B cell (primary cell): Measurements from ENCODE around the gene HSDL2. TPM values are rescaled to one million over a fixed set of nuclear protein-coding genes. Genes with fewer than 3 reads are reported as not detected.
A peak's percentile ranks its signal among the peaks of the same experiment; 100 is the strongest.

ENCODE experiments used
- ATAC-seq: fragments of 200-7000 bp; cut with Tn5 transposase; one replicate; pipeline ENCODE4 v1.10.0; 2021; ENCODE audit warnings: low read depth, mild to moderate bottlenecking, moderate number of reproducible peaks, moderate library complexity
- CTCF ChIA-PET: fragments of 350-600 bp; sonication (Branson Sonifier 250); formaldehyde crosslinking; loops from one replicate; lab custom pipeline; 2021; ENCODE audit warnings: antibody characterized with exemption, inconsistent platforms; lab: Charles Lee
- POLR2A ChIA-PET: fragments of 350-600 bp; sonication (Branson Sonifier 250); formaldehyde crosslinking; loops from one replicate; lab custom pipeline; 2021; ENCODE audit warnings: antibody characterized with exemption; lab: Charles Lee
- DNase-seq: peaks from one replicate; pipeline ENCODE4 v3.0.0; 2013
- H2AFZ ChIP-seq: 2 replicates; pipeline ENCODE4 v1.6.1; 2012; ENCODE audit warnings: mild to moderate bottlenecking, low read depth, low read length; ENCODE audit not compliant: insufficient read depth, poor library complexity, severe bottlenecking
- H3K27ac ChIP-seq, 2 donors: 1 replicate in 1 of 2; 2 replicates in 1 of 2; pipeline ENCODE4 v1.5.1; 2012 to 2013; ENCODE audit warnings: low read length in 2 of 2, mild to moderate bottlenecking in 2 of 2, moderate library complexity in 1 of 2
- H3K27me3 ChIP-seq, 4 experiments: fragments of 200-600 bp in 1 of 4; sonication (generic) in 1 of 4; replicated peaks in 1 of 4; 1 replicate in 2 of 4; 2 replicates in 2 of 4; pipeline versions ENCODE4 v1.6.1 to v1.7.0; 2013 to 2016; ENCODE audit warnings: low read length in 3 of 4, mild to moderate bottlenecking in 2 of 4, mixed read lengths in 1 of 4, moderate library complexity in 1 of 4; ENCODE audit not compliant: insufficient read depth in 4 of 4, control insufficient read depth in 3 of 4; ENCODE audit errors: control extremely low read depth in 1 of 4
- H3K36me3 ChIP-seq, 2 experiments: replicated peaks in 1 of 2; 1 replicate in 1 of 2; 2 replicates in 1 of 2; pipeline versions ENCODE4 v1.6.1 to v1.7.1; 2013; ENCODE audit warnings: low read length in 1 of 2; ENCODE audit not compliant: insufficient read depth in 2 of 2, control insufficient read depth in 1 of 2; ENCODE audit errors: control extremely low read depth in 1 of 2, extremely low read depth in 1 of 2
- H3K4me1 ChIP-seq, 2 donors: fragments of 200-600 bp in 1 of 2; sonication (generic) in 1 of 2; 1 replicate in 1 of 2; 2 replicates in 1 of 2; pipeline versions ENCODE4 v1.5.1 to v1.6.1; 2013 to 2017; ENCODE audit warnings: low read length in 2 of 2; ENCODE audit not compliant: control insufficient read depth in 2 of 2, insufficient read depth in 2 of 2
- H3K4me2 ChIP-seq: replicated peaks from 2 replicates; pipeline ENCODE3; 2012; ENCODE audit warnings: mild to moderate bottlenecking, low read depth, low read length; ENCODE audit not compliant: poor library complexity, severe bottlenecking
- H3K4me3 ChIP-seq, 5 experiments: fragments of 200-600 bp in 1 of 5; sonication (generic) in 1 of 5; 1 replicate in 3 of 5; 2 replicates in 2 of 5; pipeline versions ENCODE4 v1.5.1 to v1.7.0; 2011 to 2016; ENCODE audit warnings: low read length in 4 of 5, mild to moderate bottlenecking in 4 of 5, low read depth in 2 of 5, control low read depth in 1 of 5, moderate library complexity in 1 of 5; ENCODE audit not compliant: insufficient read depth in 1 of 5; ENCODE audit errors: control extremely low read depth in 1 of 5, extremely low read depth in 1 of 5
- H3K79me2 ChIP-seq: fragments of 200-600 bp; sonication (generic); one replicate; pipeline ENCODE4 v1.6.0; 2016; ENCODE audit warnings: low read length; ENCODE audit not compliant: control insufficient read depth, insufficient read depth
- H3K9ac ChIP-seq: fragments of 200-600 bp; sonication (generic); 2 replicates; pipeline ENCODE4 v1.6.1; 2017; ENCODE audit warnings: mild to moderate bottlenecking, low read length, moderate library complexity
- H3K9me3 ChIP-seq, 3 donors: one replicate each; pipeline versions ENCODE4 v1.6.1 to v1.7.1; 2013; ENCODE audit warnings: low read length in 2 of 3; ENCODE audit not compliant: control insufficient read depth in 2 of 3, insufficient read depth in 1 of 3; ENCODE audit errors: control extremely low read depth in 1 of 3
- H4K20me1 ChIP-seq: 2 replicates; pipeline ENCODE4 v1.6.0; 2012; ENCODE audit warnings: mild to moderate bottlenecking, low read length; ENCODE audit not compliant: insufficient read depth, control insufficient read depth, poor library complexity, severe bottlenecking
- H3K27ac Mint-ChIP-seq: one replicate; pipeline ENCODE4 v1.8.0; 2021; ENCODE audit warnings: mixed read lengths
- H3K27me3 Mint-ChIP-seq: one replicate; pipeline ENCODE4 v1.8.0; 2021; ENCODE audit warnings: mixed read lengths
- H3K4me1 Mint-ChIP-seq: one replicate; pipeline ENCODE4 v1.8.0; 2021; ENCODE audit warnings: mixed read lengths
- H3K4me3 Mint-ChIP-seq: one replicate; pipeline ENCODE4 v1.8.0; 2021; ENCODE audit warnings: mixed read lengths
- H3K9me3 Mint-ChIP-seq: one replicate; pipeline ENCODE4 v1.8.0; 2022; ENCODE audit warnings: mixed read lengths; ENCODE audit not compliant: insufficient read depth
- CTCF ChIP-seq: fragments of 200-600 bp; IDR thresholded peaks from one replicate; pipeline ENCODE4 v1.8.0; 2022; ENCODE audit warnings: antibody characterized with exemption, mild to moderate bottlenecking
- EZH2 ChIP-seq: IDR thresholded peaks from 2 replicates; pipeline ENCODE4 v1.6.1; 2012; ENCODE audit warnings: borderline replicate concordance, low read depth, mild to moderate bottlenecking, moderate library complexity, low read length; ENCODE audit not compliant: insufficient read depth, poor library complexity, severe bottlenecking
- WGBS: methylation state at CpG from one replicate; pipeline ENCODE4 v1.1.5; 2013; ENCODE audit warnings: missing lambda C conversion rate; ENCODE audit not compliant: insufficient coverage; 5-methylcytosine and 5-hydroxymethylcytosine counted together
- intact Hi-C: fragments of 100-400 bp; cut with micrococcal nuclease; formaldehyde crosslinking; loops from one replicate; pipeline ENCODE4 v1.10.0; 2022
- polyA plus RNA-seq: library from polyadenylated mRNA; depleted of rRNA; stranded (reverse); fragments of >200 nt; gene quantifications from 2 replicates; pipeline ENCODE4 v1.2.3, GENCODE V29; 2012
- total RNA-seq, 2 donors: library from RNA; stranded (reverse); fragments of 120-200 nt in 1 of 2; gene quantifications; 1 replicate in 1 of 2; 2 replicates in 1 of 2; pipeline versions ENCODE4 v1.2.3 to v1.2.4, GENCODE V29; 2013 to 2022

Gene HSDL2
- total and polyA plus RNA-seq, 2 donors (not counting 1 experiment from before 2014, with no cell fraction given), result 5.8 to 11.7 TPM

- CTCF ChIA-PET, result interaction anchor here (0.6 to 4.9 kb wide), 19 partner anchors 10 to 1179 kb away, joined by 3 to 57 read pairs (median 4); partner anchors contain the start of genes HSDL2 and INIP
- ATAC-seq (no peak), DNase-seq (no peak)
- no peak for TF ChIP-seq CTCF
- POLR2A ChIA-PET, result no interaction called here
- no peak overlapping the region for H3K4me2 ChIP-seq
- H3K4me3 ChIP-seq, result no peak overlapping the region
- no peaks in the 10 kb centered on the region for H3K79me2 ChIP-seq
- intact Hi-C loops, result loop anchor here (1.0 to 10.0 kb wide), 3 partner anchors 271 to 460 kb away; partner anchors contain the start of gene INIP
- H2AFZ ChIP-seq, result no peak overlapping the region
- H3K27me3 ChIP-seq, result no peaks in the 10 kb centered on the region
- no peaks in the 10 kb centered on the region for H3K9me3 ChIP-seq
- peaks cover 29% of the 10 kb centered on the region for H3K4me1 Mint-ChIP-seq
- H3K27ac ChIP-seq, result no peak overlapping the region
- no peaks in the 10 kb centered on the region for H3K36me3 ChIP-seq
- no CpG with 5 or more reads among the region's 1 CpG for WGBS
- no peaks in the 10 kb centered on the region for H4K20me1 ChIP-seq
- no peak overlapping the region for H3K27ac Mint-ChIP-seq
- H3K4me1 ChIP-seq, result peaks cover 30 to 33% of the 10 kb centered on the region in 2 donors
- no peaks in the 10 kb centered on the region for H3K27me3 Mint-ChIP-seq
- H3K4me3 Mint-ChIP-seq, result no peak overlapping the region
- H3K9me3 Mint-ChIP-seq, result no peaks in the 10 kb centered on the region
- H3K9ac ChIP-seq, result no peak overlapping the region
Observed at GRCh38 chr9:112443636-112444035, 63.7 kb downstream of the HSDL2 start.

DNA sequence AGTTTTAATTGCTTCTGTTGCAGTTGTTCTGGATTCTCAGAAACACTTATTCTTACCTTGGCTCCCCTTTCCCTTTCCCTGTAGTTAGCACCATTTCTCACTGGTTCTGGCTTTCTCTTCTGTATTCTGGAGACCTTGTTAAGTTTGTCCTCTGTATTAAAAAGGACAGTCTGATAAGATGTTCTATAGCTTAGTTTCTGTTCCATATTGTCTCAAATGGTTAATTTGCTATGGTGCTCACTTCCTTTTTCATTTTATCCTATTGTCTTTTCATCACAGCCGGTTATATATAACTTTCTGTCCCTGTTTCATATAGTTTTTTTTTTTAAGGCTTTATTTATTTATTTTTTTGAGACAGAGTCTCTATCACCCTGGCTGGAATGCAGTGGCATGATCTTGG is 65.3 kb downstream of the HSDL2 start:
- ChIA-PET CTCF (interaction anchor here (0.7 to 4.9 kb wide), 10 partner anchors 12 to 458 kb away, joined by 3 to 57 read pairs (median 11); partner anchors contain the start of gene INIP), POLR2A (no interaction called here)
- TF ChIP-seq EZH2 (no peak), CTCF (no peak)
- no peaks in the 10 kb centered on the region for H3K9me3 ChIP-seq
- H2AFZ ChIP-seq, result no peak overlapping the region
- Mint-ChIP-seq H3K4me3 (no peak overlapping the region), H3K9me3 (no peaks in the 10 kb centered on the region), H3K27ac (no peak overlapping the region), H3K27me3 (no peaks in the 10 kb centered on the region), H3K4me1 (peaks cover 29% of the 10 kb centered on the region)
- no peaks in the 10 kb centered on the region for H3K27me3 ChIP-seq
- H3K27ac ChIP-seq, result peak overlapping the region in 1 of 2 donors; percentile 9
- no peak overlapping the region for H3K9ac ChIP-seq
- no peak for ATAC-seq
- H4K20me1 ChIP-seq, result no peaks in the 10 kb centered on the region
- WGBS, result no CpG with 5 or more reads among the region's 1 CpG
- no peaks in the 10 kb centered on the region for H3K36me3 ChIP-seq
- H3K4me3 ChIP-seq, result no peak overlapping the region
- peaks cover 30 to 33% of the 10 kb centered on the region in 2 donors for H3K4me1 ChIP-seq
- H3K4me2 ChIP-seq, result peak overlapping the region; percentile 2
- peak; percentile 14 for DNase-seq
- intact Hi-C loops, result loop anchor here (10.0 kb wide), 1 partner anchor 270 kb away; the partner anchor contains the start of gene INIP
- no peaks in the 10 kb centered on the region for H3K79me2 ChIP-seq
